Neuron (in vitro differentiated cells): ENCODE results near the gene MYDGF.

Source experiments
- H2AFZ ChIP-seq: one replicate; pipeline ENCODE4 v1.6.1; 2013; ENCODE audit warnings: low read depth, mild to moderate bottlenecking, inconsistent platforms, low read length, moderate library complexity
- H3K27me3 ChIP-seq: one replicate; pipeline ENCODE4 v1.6.1; 2013; ENCODE audit warnings: low read length; ENCODE audit not compliant: insufficient read depth
- H3K36me3 ChIP-seq: one replicate; pipeline ENCODE4 v1.6.1; 2013; ENCODE audit warnings: low read length; ENCODE audit not compliant: insufficient read depth
- H3K4me1 ChIP-seq: one replicate; pipeline ENCODE4 v1.6.1; 2013; ENCODE audit warnings: low read length; ENCODE audit not compliant: insufficient read depth
- H3K4me3 ChIP-seq: 2 replicates; pipeline ENCODE4 v1.5.1; 2013; ENCODE audit warnings: mild to moderate bottlenecking, low read length, moderate library complexity
- H3K9me3 ChIP-seq: one replicate; pipeline ENCODE4 v1.6.1; 2013; ENCODE audit warnings: low read length

The MYDGF gene

DNA sequence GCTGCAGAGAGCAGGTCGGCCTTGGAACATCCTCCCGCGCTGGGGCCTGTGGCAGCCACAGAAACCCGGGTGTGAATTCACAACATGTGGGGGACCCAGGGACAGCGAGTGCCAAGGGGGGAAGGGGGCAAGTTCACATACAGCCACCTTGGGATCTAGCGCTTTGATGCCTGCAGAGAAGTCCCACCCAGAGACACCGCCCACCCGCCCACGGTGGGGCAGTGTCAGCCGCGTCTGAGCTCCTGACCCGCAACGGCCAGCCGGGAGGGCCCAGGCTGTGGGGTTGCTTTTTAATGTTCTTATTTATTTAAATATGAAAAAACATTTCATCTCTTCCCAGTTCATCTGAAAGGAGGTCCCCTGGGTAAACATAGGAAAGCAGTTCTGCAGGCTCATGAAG, 12.9 kb downstream of the MYDGF start:
- Histone ChIP-seq H2AFZ (no peak overlapping the region), H3K27me3 (no peaks in the 10 kb centered on the region), H3K36me3 (peaks cover 59% of the 10 kb centered on the region)

DNA sequence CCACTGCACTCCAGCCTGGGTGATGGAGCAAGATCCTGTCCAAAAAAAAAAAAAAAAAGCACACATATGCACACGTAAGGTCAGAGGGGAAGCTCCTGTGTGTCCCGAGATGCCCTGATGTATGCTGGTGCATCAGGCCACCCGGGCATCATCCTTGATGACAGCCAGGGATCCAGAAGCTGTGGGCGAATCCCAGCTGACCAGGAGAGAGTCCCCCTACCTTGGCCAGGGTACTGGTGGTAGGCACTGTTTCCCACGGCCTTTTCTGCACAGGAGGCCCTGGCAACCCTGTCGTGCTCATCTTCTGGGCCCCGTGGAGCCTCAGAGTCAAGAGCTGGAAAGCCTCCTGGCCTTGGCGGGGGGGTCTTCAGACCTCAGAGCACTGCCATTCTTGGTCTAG, 14.0 kb downstream of the MYDGF start:
- H2AFZ ChIP-seq = no peak overlapping the region
- no peaks in the 10 kb centered on the region for H3K27me3 ChIP-seq
- H3K4me3 ChIP-seq = no peak overlapping the region
- peaks cover 49% of the 10 kb centered on the region for H3K36me3 ChIP-seq
- peaks cover 14% of the 10 kb centered on the region for H3K9me3 ChIP-seq
- H3K4me1 ChIP-seq = no peaks in the 10 kb centered on the region

More for the DNA sequence above, 12.9 kb downstream of the MYDGF start:
- Histone ChIP-seq H3K9me3 (peaks cover 14% of the 10 kb centered on the region), H3K4me3 (no peak overlapping the region), H3K4me1 (no peaks in the 10 kb centered on the region)

- peaks cover 13% of the 10 kb centered on the region for H3K9me3 ChIP-seq
- no peak overlapping the region for H3K4me3 ChIP-seq
- H3K36me3 ChIP-seq = peaks cover 38% of the 10 kb centered on the region
- H3K27me3 ChIP-seq = no peaks in the 10 kb centered on the region
- no peak overlapping the region for H2AFZ ChIP-seq
- H3K4me1 ChIP-seq = no peaks in the 10 kb centered on the region
Observed at GRCh38 chr19:4654437-4655361, 15.4 kb downstream of the MYDGF start.

DNA sequence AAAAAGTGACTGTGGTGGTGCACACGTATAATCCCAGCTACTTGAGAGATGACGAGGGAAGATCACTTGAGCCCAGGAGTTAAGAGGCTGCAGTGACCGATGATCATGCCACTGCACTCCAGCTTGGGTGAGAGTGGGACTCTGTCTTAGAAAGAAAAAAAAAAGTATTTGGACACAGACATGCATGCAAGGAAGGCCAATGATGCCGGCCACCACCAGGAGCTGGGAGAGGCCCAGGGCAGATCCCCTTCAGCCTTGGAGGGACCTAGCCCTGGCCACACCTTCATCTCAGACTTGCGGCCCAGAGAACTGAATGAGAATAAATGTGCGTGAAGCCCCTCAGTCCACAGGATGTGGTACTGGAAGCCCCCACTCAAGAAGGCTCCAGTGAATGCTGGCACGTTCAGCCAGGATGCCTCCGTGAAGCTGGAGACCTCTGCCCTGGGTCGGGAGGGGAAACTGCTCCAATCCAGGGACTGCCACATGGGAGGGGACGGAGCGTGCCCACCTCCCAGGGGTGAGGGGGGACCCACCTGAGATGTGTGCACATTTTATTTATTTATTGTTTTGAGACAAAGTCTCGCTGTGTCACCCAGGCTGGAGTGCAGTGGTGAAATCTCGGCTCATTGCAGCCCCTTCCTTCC, 16.2 kb downstream of the MYDGF start:
- Histone ChIP-seq H3K4me1 (no peaks in the 10 kb centered on the region), H3K9me3 (peaks cover 9% of the 10 kb centered on the region), H3K4me3 (no peak overlapping the region), H2AFZ (no peak overlapping the region), H3K36me3 (peaks cover 33% of the 10 kb centered on the region), H3K27me3 (no peaks in the 10 kb centered on the region)

DNA sequence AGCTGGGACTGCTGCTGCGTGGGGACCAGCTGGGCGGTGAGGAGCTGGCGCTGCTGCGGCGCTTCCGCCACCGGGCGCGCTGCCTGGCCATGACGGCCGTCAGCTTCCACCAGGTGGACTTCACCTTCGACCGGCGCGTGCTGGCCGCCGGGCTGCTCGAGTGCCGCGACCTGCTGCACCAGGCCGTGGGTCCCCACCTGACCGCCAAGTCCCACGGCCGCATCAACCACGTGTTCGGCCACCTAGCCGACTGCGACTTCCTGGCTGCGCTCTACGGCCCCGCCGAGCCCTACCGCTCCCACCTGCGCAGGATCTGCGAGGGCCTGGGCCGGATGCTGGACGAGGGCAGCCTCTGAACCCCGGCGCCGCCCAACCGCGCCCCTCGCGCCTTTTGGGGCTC, 18.1 kb downstream of the MYDGF start:
- Histone ChIP-seq H3K36me3 (peaks cover 18% of the 10 kb centered on the region), H3K4me3 (no peak overlapping the region), H3K27me3 (no peaks in the 10 kb centered on the region), H3K9me3 (no peaks in the 10 kb centered on the region), H2AFZ (no peak overlapping the region), H3K4me1 (no peaks in the 10 kb centered on the region)

DNA sequence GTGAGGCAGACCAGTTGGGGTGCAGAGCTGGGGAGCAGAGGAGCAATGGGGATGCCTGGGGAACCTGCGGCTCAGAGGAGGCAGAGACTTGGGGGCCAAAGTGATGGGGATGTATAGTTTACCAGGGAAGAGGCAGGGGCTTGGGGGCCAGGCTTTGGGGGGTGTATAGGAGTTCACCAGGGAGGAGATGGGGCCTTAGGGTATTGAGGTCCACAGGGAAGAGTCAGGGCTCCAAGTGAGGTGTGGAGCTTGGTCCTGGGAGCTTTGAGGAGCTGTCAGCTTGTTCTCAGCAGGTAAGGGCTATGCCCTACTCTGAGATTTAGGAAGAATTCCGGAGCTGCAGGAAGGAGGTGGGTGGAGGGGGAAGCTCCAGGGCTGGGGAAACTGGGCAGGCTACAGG, 20.0 kb downstream of the MYDGF start:
- H2AFZ ChIP-seq = no peak overlapping the region
- no peaks in the 10 kb centered on the region for H3K9me3 ChIP-seq
- H3K4me3 ChIP-seq = no peak overlapping the region
- peaks cover 6% of the 10 kb centered on the region for H3K36me3 ChIP-seq
- H3K27me3 ChIP-seq = no peaks in the 10 kb centered on the region
- no peaks in the 10 kb centered on the region for H3K4me1 ChIP-seq

- Histone ChIP-seq H3K9me3 (no peaks in the 10 kb centered on the region), H3K27me3 (no peaks in the 10 kb centered on the region), H3K4me1 (no peaks in the 10 kb centered on the region), H3K4me3 (no peak overlapping the region), H2AFZ (no peak overlapping the region), H3K36me3 (peaks cover 4% of the 10 kb centered on the region)
Observed at GRCh38 chr19:4649392-4650047, 20.6 kb downstream of the MYDGF start.

GRCh38 chr19:4647676-4648644, 22.2 kb downstream of the MYDGF start:
- Histone ChIP-seq H3K9me3 (no peaks in the 10 kb centered on the region), H3K4me1 (no peaks in the 10 kb centered on the region), H3K36me3 (no peaks in the 10 kb centered on the region), H3K4me3 (no peak overlapping the region), H2AFZ (no peak overlapping the region), H3K27me3 (no peaks in the 10 kb centered on the region)

GRCh38 chr19:4645718-4646117, 24.4 kb downstream of the MYDGF start:
- H3K36me3 ChIP-seq = no peaks in the 10 kb centered on the region
- H2AFZ ChIP-seq = no peak overlapping the region
- no peaks in the 10 kb centered on the region for H3K27me3 ChIP-seq
- H3K4me1 ChIP-seq = no peaks in the 10 kb centered on the region
- no peaks in the 10 kb centered on the region for H3K9me3 ChIP-seq
- H3K4me3 ChIP-seq = no peak overlapping the region

DNA sequence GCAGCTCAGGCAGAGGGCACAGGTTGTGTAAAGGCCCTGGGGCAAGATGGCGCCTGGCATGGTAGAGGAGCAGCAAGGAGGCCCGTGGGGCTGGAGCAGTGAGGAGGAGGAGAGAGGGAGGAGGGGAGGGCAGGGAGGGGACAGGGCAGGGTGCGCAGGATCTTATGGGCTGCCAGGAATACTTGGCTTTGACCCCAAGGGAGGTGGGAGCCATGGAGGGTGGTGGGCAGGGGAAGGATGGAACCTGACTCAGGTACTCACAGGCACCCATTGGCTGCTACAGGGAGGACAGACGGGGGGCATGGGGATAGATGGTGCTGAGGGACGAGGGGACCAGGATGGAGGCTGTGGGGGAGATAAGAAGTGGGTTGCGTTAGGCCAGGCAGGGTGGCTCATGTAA, 27.5 kb downstream of the MYDGF start:
- no peaks in the 10 kb centered on the region for H3K27me3 ChIP-seq
- H3K9me3 ChIP-seq = no peaks in the 10 kb centered on the region
- H3K4me3 ChIP-seq = no peak overlapping the region
- H2AFZ ChIP-seq = no peak overlapping the region
- H3K4me1 ChIP-seq = peaks cover 3% of the 10 kb centered on the region
- no peaks in the 10 kb centered on the region for H3K36me3 ChIP-seq

DNA sequence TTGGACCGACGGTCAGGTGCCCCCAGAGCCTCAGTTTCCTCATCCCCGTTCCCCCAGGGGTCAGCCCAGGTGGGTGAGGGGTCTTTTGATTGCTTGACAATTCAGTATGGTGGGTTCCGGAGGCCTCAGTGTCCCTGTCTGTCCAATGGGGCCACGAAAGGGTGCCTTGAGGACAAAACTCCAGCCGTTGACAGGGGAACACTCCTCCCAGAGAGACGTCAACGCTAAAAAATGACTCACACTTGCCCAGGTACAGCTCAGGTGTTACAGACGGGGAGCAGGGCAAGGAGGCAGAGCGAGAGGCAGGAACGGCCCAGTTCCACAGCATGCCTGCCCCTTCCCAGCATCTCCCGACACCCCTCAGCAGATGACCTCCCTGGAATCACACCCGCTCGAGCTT, 29.0 kb downstream of the MYDGF start:
- Histone ChIP-seq H3K4me3 (no peak overlapping the region), H3K36me3 (no peaks in the 10 kb centered on the region), H3K9me3 (no peaks in the 10 kb centered on the region), H3K27me3 (no peaks in the 10 kb centered on the region), H2AFZ (no peak overlapping the region), H3K4me1 (peaks cover 3% of the 10 kb centered on the region)

- Histone ChIP-seq H3K4me1 (peaks cover 8% of the 10 kb centered on the region), H3K36me3 (no peaks in the 10 kb centered on the region), H2AFZ (no peak overlapping the region), H3K9me3 (no peaks in the 10 kb centered on the region), H3K27me3 (no peaks in the 10 kb centered on the region), H3K4me3 (peak overlapping the region; percentile 56)
Observed at GRCh38 chr19:4640247-4641000, 29.7 kb downstream of the MYDGF start.
